ENCODE results near the gene PTH1R.

PTH1R gene

DNA sequence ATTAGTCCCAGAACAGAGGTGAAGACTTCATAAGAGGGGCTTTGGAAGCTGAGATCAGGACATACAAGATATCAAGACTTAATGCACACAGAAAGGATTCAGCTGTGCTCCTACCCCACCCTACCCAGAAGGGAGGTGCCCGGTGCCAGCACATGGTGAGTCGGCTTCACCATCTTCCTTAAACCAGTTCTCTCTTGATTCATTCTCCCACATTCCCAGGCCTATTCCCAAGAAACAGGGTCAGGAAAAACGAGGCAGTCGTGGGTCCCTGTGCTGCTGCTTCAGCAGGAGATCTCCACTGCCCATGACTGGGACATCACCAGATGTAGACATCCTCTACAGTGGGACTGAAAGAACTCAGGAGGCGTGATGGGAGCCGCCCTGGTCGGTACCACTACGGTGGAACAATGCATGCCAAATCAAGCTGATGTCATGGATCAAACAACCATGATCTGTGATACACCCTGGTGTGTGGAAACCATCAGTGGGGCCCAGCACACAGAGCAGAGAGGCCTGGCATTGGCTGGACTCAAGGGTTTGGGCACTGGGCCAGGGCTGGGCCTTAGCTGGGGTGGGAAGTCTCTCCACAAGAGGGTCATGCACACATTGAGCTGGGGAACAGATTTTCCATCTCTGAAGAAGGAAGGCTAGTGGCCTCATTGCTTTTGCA is 57.1 kb downstream of the PTH1R start:
- H3K4me3 ChIP-seq (ENCODE audit: low read depth, low read length): no peak overlapping the region
- TF ChIP-seq, protein P1, sequence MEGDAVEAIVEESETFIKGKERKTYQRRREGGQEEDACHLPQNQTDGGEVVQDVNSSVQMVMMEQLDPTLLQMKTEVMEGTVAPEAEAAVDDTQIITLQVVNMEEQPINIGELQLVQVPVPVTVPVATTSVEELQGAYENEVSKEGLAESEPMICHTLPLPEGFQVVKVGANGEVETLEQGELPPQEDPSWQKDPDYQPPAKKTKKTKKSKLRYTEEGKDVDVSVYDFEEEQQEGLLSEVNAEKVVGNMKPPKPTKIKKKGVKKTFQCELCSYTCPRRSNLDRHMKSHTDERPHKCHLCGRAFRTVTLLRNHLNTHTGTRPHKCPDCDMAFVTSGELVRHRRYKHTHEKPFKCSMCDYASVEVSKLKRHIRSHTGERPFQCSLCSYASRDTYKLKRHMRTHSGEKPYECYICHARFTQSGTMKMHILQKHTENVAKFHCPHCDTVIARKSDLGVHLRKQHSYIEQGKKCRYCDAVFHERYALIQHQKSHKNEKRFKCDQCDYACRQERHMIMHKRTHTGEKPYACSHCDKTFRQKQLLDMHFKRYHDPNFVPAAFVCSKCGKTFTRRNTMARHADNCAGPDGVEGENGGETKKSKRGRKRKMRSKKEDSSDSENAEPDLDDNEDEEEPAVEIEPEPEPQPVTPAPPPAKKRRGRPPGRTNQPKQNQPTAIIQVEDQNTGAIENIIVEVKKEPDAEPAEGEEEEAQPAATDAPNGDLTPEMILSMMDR (IDR thresholded peaks at IDR 0.05; ENCODE audit: borderline replicate concordance, insufficient read depth, low read depth, low read length): no peak

DNA sequence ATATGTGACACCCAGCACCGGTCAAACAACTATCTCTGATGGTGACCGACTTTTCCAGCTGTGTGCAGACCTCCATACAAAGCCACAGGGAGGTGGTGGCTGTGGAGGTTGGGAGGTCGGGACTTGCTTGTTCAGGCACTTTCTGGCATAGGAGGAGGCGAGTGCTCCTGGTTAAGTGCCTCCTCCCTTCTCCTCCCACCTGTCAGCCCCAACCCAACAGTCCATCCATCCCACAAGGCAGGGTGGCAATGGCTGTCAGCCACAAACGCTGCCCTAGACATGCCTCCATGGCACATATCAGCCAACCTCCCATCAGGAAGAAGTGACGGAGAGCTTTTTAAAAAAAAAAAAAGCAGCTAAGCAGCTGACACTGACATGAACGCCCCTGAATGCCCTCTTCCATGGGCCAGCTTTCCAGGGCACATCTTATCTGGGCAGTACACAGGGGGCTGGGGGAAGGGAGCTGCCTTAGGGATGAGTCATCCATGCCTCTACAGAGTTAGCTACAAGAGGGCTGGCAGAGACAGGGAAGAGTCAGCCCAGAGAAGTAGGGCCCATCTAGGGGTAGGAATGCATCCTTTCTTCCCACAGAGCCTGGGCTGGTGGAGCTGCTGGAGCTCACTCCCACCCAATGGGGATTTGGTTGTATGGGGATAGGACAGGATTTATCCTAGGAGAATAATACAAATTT is 57.8 kb downstream of the PTH1R start:
- TF ChIP-seq, protein P1 (IDR thresholded peaks at IDR 0.05; ENCODE audit: borderline replicate concordance, insufficient read depth, low read depth, low read length): no peak
- H3K4me3 ChIP-seq (ENCODE audit: low read depth, low read length): no peak overlapping the region

DNA sequence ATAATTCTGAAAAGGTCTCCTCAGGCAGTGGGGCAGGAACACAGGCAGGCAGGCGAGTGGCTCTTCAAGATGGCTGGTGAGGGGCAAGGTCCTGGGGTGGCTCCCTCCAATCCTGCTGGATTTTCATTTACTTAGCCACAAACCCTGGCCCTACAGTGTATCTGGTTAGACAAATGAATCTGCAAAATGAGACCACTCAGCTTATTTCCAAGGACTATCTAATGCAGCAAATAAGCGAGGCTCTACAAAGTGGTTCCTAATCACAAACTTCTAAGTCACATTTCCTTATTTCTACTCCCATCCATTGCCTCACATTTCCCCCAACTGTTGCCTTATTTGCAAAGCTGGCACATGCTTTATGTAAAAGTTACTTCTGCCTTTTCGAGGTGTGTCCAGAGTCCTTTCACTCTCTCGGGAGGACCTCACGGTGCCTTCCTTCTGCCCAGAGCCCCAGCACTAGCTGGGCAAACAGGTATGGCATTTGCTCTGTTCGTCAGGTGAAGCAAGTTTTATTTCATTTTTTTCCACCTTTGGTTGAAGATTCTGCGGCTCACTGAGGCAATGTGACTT is 58.6 kb downstream of the PTH1R start:
- no peak overlapping the region for H3K4me3 ChIP-seq (ENCODE audit: low read depth, low read length)

DNA sequence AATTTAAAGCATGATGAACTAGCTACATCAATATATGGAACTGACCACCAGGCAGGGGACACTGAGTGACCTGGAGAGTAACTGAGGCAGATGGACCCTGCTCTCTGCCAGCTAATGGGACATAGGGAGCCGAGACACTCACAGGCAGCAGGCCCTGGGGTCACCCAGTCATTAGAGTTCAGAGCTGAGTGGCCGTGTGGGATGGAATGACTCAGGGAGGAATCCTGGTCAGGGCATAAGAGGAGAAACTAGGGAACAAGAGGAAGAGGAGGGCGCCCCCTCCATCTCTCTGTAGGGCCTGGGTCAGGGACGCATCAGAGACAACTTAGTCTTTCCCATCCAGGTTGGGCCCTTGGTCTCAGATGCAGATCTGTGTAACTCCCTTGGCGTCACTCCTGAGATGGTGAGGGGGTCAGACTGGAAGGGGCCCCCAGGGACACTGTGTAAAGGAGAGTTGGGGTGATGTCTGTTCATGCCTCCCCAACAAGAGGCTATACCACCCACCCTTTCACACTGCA is 59.3 kb downstream of the PTH1R start:
- TF ChIP-seq, protein P1 (IDR thresholded peaks at IDR 0.05; ENCODE audit: borderline replicate concordance, insufficient read depth, low read depth, low read length): no peak

More for the DNA sequence above, 58.6 kb downstream of the PTH1R start:
- TF ChIP-seq, protein P1 (IDR thresholded peaks at IDR 0.05; ENCODE audit: borderline replicate concordance, insufficient read depth, low read depth, low read length): no peak

DNA sequence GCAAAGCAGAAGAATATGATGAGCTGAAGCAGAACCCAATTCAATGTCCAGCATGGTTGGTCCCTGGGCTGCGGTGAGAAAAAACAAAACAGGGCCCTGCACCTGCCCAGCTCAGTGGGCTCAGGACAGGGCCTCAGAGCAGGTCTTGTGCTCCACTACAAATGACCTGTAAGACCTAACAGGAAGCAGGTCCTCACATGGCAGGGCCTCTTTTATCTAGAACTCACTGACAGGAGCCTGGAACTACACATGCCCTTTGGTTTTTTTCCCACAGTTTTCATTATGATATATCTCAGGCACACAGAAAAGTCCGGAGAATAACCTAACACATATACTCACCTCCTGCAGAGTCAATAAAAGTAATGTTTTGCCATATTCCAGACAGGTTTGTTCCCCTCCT is 60.6 kb downstream of the PTH1R start:
- TF ChIP-seq, protein P1 (IDR thresholded peaks at IDR 0.05; ENCODE audit: borderline replicate concordance, insufficient read depth, low read depth, low read length): no peak

More for the DNA sequence above, 59.3 kb downstream of the PTH1R start:
- no peak overlapping the region for H3K4me3 ChIP-seq (ENCODE audit: low read depth, low read length)

DNA sequence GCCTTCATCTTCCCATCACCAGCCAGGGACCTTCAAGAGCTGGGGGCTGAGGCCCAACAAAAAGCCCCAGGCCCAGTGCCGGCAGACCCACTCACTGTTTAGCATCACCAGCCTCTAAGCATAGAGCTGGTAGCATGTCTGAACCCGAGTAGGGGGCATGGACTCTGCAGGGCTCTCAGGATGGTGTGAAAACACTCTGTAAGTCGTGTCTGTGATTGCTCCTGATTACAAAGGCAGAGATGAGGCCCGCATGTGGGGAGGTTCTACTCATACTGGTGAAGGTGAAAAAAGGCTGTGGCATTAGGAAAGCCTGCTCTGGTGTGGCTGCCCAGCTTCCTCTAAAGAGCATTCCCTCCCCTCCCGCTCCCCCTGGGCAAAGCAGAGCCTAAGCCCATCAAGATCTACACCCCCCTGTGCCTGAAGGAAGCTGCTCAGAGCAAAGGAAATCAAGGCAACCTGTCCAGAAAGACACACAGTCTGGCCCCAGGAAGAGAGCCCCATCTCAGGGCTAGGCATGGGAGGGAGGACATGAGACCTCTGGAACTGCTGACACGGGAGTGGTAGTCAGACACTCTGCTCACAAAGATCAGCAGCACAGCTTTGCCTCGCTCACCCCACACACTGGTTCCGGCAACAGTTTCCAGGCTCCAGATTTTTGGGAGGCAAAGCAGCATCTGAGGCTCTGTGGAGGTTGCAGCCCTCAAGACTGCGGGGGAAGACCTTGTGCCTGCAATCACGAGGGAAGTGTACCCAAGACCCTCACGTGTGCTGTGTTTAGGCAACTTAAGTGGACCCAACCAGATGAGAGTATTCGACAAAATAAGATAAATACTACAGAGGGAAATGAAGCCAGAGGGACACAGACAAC is 62.3 kb downstream of the PTH1R start:
- TF ChIP-seq, protein P1 (IDR thresholded peaks at IDR 0.05; ENCODE audit: borderline replicate concordance, insufficient read depth, low read depth, low read length): no peak

More for the DNA sequence above, 60.6 kb downstream of the PTH1R start:
- no peak overlapping the region for H3K4me3 ChIP-seq (ENCODE audit: low read depth, low read length)

More for the DNA sequence above, 62.3 kb downstream of the PTH1R start:
- no peak overlapping the region for H3K4me3 ChIP-seq (ENCODE audit: low read depth, low read length)
